Stimulated activated CD8-positive, alpha-beta memory T cell treated with anti-CD3 and anti-CD28 coated beads, Interleukin-7, amount 100 ng/mL, for 24 hours (primary cell): ENCODE results near the gene RAP1GAP2.

Experiments
- DNase-seq: peaks from one replicate; pipeline ENCODE4 v3.0.0-alpha.2; 2020; ENCODE audit warnings: low read depth

RAP1GAP2 gene

GRCh38 chr17:2853283-2854142 is 57.3 kb downstream of the RAP1GAP2 start:
- DNase-seq: no peak

- DNase-seq: no peak
Measured at GRCh38 chr17:2854143-2855055, 58.2 kb downstream of the RAP1GAP2 start.

- no peak for DNase-seq
Measured at GRCh38 chr17:2855063-2855600, 58.9 kb downstream of the RAP1GAP2 start.

GRCh38 chr17:2856727-2857126 is 60.5 kb downstream of the RAP1GAP2 start:
- DNase-seq: no peak

- DNase-seq: no peak
Measured at GRCh38 chr17:2860045-2860444, 63.8 kb downstream of the RAP1GAP2 start.

- DNase-seq: no peak
Measured at GRCh38 chr17:2860883-2861282, 64.6 kb downstream of the RAP1GAP2 start.

GRCh38 chr17:2862197-2862596 is 66.0 kb downstream of the RAP1GAP2 start:
- DNase-seq: no peak

GRCh38 chr17:2863204-2863603 is 67.0 kb downstream of the RAP1GAP2 start:
- no peak for DNase-seq

GRCh38 chr17:2865228-2865627 is 69.0 kb downstream of the RAP1GAP2 start:
- no peak for DNase-seq

- DNase-seq: no peak
Measured at GRCh38 chr17:2867441-2868424, 71.5 kb downstream of the RAP1GAP2 start.

- DNase-seq: no peak
Measured at GRCh38 chr17:2869604-2870003, 73.4 kb downstream of the RAP1GAP2 start.

GRCh38 chr17:2871205-2871604 is 75.0 kb downstream of the RAP1GAP2 start:
- DNase-seq: no peak

GRCh38 chr17:2871720-2872119 is 75.5 kb downstream of the RAP1GAP2 start:
- DNase-seq: no peak

- DNase-seq: no peak
Measured at GRCh38 chr17:2872282-2872681, 76.0 kb downstream of the RAP1GAP2 start.

- DNase-seq: no peak
Measured at GRCh38 chr17:2874189-2874686, 78.0 kb downstream of the RAP1GAP2 start.

GRCh38 chr17:2875608-2876007 is 79.4 kb downstream of the RAP1GAP2 start:
- no peak for DNase-seq

- no peak for DNase-seq
Measured at GRCh38 chr17:2876467-2876866, 80.2 kb downstream of the RAP1GAP2 start.

- DNase-seq: no peak
Measured at GRCh38 chr17:2878751-2879254, 82.6 kb downstream of the RAP1GAP2 start.

- DNase-seq: no peak
Measured at GRCh38 chr17:2880050-2880449, 83.8 kb downstream of the RAP1GAP2 start.

- no peak for DNase-seq
Measured at GRCh38 chr17:2881295-2881694, 85.1 kb downstream of the RAP1GAP2 start.
